HL-60 (cell line): ENCODE measurements around the gene ARMH4.

ENCODE experiments used
- DNase-seq, 2 experiments: peaks; one replicate each; pipeline ENCODE4 v3.0.0-alpha.2; 2010 to 2020; ENCODE audit warnings: low read depth in 1 of 2, low spot score in 1 of 2
- H3K27ac ChIP-seq: fragments of 250-450 bp; sonication (Bioruptor Pico); replicated peaks from 2 replicates; pipeline ENCODE4 v1.5.1; 2020; ENCODE audit warnings: mild to moderate bottlenecking, moderate library complexity
- H3K27me3 ChIP-seq: fragments of 250-450 bp; sonication (Bioruptor Pico); 2 replicates; pipeline ENCODE4 v1.5.1; 2021; ENCODE audit warnings: mild to moderate bottlenecking, moderate library complexity; ENCODE audit not compliant: insufficient read depth, poor library complexity, severe bottlenecking
- H3K4me3 ChIP-seq: replicated peaks from 2 replicates; pipeline ENCODE4 v1.5.1; 2011; ENCODE audit warnings: mild to moderate bottlenecking, control low read depth, low read length; ENCODE audit not compliant: insufficient read depth
- GABPA ChIP-seq: IDR thresholded peaks from 2 replicates; pipeline ENCODE4 v1.6.1; 2012; ENCODE audit warnings: low read depth
- POLR2AphosphoS5 ChIP-seq: IDR thresholded peaks from 2 replicates; pipeline ENCODE4 v1.6.1; 2012; ENCODE audit warnings: low read depth
- SPI1 ChIP-seq: IDR thresholded peaks from 2 replicates; pipeline ENCODE4 v1.6.1; 2012; ENCODE audit warnings: low read depth, mild to moderate bottlenecking, borderline replicate concordance
- TF ChIP-seq, protein P1 (sequence below): IDR thresholded peaks from one replicate; pipeline ENCODE4 v1.5.1; 2011; ENCODE audit warnings: low read length, control low read depth, inconsistent platforms; ENCODE audit not compliant: insufficient read depth
- TF ChIP-seq, protein P2 (sequence below): IDR thresholded peaks from 2 replicates; pipeline ENCODE4 v1.6.1; 2012; ENCODE audit warnings: low read depth; ENCODE audit not compliant: insufficient replicate concordance

ARMH4 gene

DNA sequence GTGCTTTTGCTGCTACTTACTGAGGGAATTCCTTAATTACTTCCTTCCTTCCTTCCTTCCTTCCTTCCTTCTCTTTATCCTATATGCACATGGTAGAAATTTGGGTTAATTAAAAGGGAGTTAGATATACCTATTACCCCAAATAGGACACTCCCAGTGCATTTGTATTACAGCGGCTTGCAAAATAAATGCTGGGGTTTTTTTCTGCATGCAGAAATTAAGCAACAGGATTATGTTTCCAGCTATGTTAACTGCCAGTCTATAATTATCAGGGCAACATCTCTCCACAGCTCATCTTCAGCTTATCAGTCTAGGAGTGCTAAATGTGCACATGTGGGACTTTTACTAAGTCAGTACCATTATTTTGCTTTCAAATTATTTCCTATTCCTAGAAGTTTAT lies 153.2 kb downstream of the ARMH4 start:
- TF ChIP-seq, protein P1, sequence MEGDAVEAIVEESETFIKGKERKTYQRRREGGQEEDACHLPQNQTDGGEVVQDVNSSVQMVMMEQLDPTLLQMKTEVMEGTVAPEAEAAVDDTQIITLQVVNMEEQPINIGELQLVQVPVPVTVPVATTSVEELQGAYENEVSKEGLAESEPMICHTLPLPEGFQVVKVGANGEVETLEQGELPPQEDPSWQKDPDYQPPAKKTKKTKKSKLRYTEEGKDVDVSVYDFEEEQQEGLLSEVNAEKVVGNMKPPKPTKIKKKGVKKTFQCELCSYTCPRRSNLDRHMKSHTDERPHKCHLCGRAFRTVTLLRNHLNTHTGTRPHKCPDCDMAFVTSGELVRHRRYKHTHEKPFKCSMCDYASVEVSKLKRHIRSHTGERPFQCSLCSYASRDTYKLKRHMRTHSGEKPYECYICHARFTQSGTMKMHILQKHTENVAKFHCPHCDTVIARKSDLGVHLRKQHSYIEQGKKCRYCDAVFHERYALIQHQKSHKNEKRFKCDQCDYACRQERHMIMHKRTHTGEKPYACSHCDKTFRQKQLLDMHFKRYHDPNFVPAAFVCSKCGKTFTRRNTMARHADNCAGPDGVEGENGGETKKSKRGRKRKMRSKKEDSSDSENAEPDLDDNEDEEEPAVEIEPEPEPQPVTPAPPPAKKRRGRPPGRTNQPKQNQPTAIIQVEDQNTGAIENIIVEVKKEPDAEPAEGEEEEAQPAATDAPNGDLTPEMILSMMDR: no peak
- TF ChIP-seq, protein P2, sequence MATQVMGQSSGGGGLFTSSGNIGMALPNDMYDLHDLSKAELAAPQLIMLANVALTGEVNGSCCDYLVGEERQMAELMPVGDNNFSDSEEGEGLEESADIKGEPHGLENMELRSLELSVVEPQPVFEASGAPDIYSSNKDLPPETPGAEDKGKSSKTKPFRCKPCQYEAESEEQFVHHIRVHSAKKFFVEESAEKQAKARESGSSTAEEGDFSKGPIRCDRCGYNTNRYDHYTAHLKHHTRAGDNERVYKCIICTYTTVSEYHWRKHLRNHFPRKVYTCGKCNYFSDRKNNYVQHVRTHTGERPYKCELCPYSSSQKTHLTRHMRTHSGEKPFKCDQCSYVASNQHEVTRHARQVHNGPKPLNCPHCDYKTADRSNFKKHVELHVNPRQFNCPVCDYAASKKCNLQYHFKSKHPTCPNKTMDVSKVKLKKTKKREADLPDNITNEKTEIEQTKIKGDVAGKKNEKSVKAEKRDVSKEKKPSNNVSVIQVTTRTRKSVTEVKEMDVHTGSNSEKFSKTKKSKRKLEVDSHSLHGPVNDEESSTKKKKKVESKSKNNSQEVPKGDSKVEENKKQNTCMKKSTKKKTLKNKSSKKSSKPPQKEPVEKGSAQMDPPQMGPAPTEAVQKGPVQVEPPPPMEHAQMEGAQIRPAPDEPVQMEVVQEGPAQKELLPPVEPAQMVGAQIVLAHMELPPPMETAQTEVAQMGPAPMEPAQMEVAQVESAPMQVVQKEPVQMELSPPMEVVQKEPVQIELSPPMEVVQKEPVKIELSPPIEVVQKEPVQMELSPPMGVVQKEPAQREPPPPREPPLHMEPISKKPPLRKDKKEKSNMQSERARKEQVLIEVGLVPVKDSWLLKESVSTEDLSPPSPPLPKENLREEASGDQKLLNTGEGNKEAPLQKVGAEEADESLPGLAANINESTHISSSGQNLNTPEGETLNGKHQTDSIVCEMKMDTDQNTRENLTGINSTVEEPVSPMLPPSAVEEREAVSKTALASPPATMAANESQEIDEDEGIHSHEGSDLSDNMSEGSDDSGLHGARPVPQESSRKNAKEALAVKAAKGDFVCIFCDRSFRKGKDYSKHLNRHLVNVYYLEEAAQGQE: no peak
- TF ChIP-seq SPI1 (no peak), POLR2AphosphoS5 (no peak), GABPA (no peak)
- DNase-seq: no peak
- Histone ChIP-seq H3K27ac (no peak overlapping the region), H3K4me3 (no peak overlapping the region), H3K27me3 (peaks cover 2% of the 10 kb centered on the region)

DNA sequence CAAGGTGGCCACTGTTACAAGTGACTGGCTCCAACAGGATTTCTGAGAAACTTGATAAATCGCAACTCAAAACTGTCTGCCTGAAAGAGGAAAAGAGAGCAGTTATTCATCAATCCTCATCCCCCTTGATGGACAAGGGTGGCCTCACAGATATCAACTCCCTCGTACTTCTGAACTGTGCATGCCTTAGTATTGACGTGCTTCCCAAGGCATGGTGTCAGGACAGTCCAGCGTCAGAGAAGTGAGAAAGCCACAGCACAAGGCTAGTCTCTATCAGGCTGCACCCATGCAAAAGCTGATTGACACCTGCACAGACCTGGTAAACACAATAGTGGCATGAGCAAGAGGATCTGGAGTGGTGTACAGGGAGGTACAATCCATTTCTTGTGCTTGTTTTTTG lies 160.7 kb downstream of the ARMH4 start:
- TF ChIP-seq SPI1 (no peak), POLR2AphosphoS5 (no peak), GABPA (no peak)
- TF ChIP-seq, protein P1: no peak
- TF ChIP-seq, protein P2: no peak
- no peaks in the 10 kb centered on the region for H3K27me3 ChIP-seq
- DNase-seq: no peak
- H3K27ac ChIP-seq: no peak overlapping the region
- H3K4me3 ChIP-seq: no peak overlapping the region

DNA sequence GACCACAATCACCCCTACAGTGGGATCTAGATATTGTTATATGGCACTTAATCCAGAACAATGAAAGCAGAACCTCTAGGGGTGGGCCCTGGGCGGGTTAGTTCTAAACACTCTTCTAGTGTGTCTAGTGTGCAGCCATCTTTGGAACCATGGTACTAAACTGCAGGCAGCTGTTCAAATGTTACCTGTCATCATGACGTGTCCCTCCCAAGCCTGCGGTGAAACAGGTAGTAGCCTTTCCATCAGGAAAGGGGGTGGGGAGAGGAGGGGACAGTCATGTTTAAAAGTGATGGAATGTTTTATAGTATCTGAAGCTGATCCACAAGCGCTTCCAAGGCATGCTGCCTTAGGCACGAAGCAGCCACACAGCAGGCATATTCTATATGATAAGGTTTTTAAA lies 163.6 kb downstream of the ARMH4 start:
- no peaks in the 10 kb centered on the region for H3K27me3 ChIP-seq
- DNase-seq: no peak
- H3K27ac ChIP-seq: no peak overlapping the region
- H3K4me3 ChIP-seq: no peak overlapping the region
- TF ChIP-seq, protein P1: no peak
- TF ChIP-seq, protein P2: no peak
- no peak for TF ChIP-seq SPI1
- no peak for TF ChIP-seq GABPA
- no peak for TF ChIP-seq POLR2AphosphoS5
